Loucy (cell line): ENCODE results near the gene TMC2.

Experiments
- EZH2phosphoT487 ChIP-seq: fragments of 200-600 bp; IDR thresholded peaks from 2 replicates; pipeline ENCODE4 v1.6.1; 2018; ENCODE audit warnings: antibody characterized with exemption, mild to moderate bottlenecking, moderate library complexity, borderline replicate concordance
- TF ChIP-seq, protein P1 (sequence below): fragments of 200-600 bp; sonication (generic); conservative IDR thresholded peaks from 2 replicates; pipeline ENCODE4 v1.5.1; 2014; ENCODE audit warnings: mild to moderate bottlenecking, antibody characterized with exemption, low read length

DNA sequence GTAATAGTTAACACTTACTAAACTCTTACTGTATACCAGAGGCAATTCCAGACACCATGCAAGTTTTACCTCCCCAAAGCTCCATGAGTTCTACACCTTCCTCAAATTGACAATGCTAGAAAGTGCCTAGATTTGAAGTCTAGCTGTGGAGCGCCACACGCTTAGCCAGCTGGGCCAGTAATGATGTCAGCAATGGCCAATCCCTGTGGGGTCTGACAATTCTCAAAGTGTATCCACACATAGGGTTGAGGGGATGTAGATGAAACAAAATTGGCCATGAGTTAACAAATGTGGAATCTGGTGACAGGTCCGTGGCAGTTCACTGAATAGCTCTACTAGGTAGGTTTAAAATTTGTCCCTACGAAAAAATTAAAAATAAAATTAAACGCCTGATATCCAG lies 28.9 kb upstream of the TMC2 start:
- TF ChIP-seq, protein P1, sequence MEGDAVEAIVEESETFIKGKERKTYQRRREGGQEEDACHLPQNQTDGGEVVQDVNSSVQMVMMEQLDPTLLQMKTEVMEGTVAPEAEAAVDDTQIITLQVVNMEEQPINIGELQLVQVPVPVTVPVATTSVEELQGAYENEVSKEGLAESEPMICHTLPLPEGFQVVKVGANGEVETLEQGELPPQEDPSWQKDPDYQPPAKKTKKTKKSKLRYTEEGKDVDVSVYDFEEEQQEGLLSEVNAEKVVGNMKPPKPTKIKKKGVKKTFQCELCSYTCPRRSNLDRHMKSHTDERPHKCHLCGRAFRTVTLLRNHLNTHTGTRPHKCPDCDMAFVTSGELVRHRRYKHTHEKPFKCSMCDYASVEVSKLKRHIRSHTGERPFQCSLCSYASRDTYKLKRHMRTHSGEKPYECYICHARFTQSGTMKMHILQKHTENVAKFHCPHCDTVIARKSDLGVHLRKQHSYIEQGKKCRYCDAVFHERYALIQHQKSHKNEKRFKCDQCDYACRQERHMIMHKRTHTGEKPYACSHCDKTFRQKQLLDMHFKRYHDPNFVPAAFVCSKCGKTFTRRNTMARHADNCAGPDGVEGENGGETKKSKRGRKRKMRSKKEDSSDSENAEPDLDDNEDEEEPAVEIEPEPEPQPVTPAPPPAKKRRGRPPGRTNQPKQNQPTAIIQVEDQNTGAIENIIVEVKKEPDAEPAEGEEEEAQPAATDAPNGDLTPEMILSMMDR: no peak
- no peak for TF ChIP-seq EZH2phosphoT487
